A673 (cell line): ENCODE results near the gene AWAT1. TPM values are rescaled to one million over a fixed set of nuclear protein-coding genes. Genes with fewer than 3 reads are reported as not detected.
"Not testable (repeated sequence)": the region's sequence is repeated elsewhere in the genome, so short reads cannot be mapped to it uniquely, and the experiment has no call there.

Experiments used
- BruUV-seq: library from RNA; stranded (reverse); fragments of 400-500 nt; replicated peaks from 2 replicates; lab custom pipeline; 2021; lab: Mats Ljungman, UMichigan
- CTCF ChIA-PET: fragments of 300-600 bp; sonication (Branson Sonifier 250); formaldehyde crosslinking; loops from one replicate; lab custom pipeline; 2022; ENCODE audit warnings: antibody characterized with exemption; lab: Charles Lee
- POLR2A ChIA-PET: fragments of 300-600 bp; sonication (Branson Sonifier 250); formaldehyde crosslinking; loops from one replicate; lab custom pipeline; 2022; ENCODE audit warnings: antibody characterized with exemption; ENCODE audit not compliant: low non-redundant PET; lab: Charles Lee
- DNase-seq: peaks from one replicate; pipeline ENCODE4 v3.0.0-alpha.2; 2015; ENCODE audit warnings: low spot score
- H3K27ac ChIP-seq: fragments of 200-600 bp; sonication (generic); 2 replicates; pipeline ENCODE4 v1.5.1; 2016; ENCODE audit warnings: mixed run types, low read depth, mild to moderate bottlenecking, mixed read lengths, antibody characterized with exemption, low read length; ENCODE audit not compliant: poor library complexity, severe bottlenecking
- H3K27me3 ChIP-seq: fragments of 200-600 bp; sonication (generic); replicated peaks from 2 replicates; pipeline ENCODE4 v1.6.1; 2017; ENCODE audit warnings: mixed run types, low read depth, mild to moderate bottlenecking, mixed read lengths, antibody characterized with exemption, low read length; ENCODE audit not compliant: insufficient read depth, poor library complexity
- H3K36me3 ChIP-seq: fragments of 200-600 bp; sonication (generic); 2 replicates; pipeline ENCODE4 v1.6.1; 2016; ENCODE audit warnings: mixed run types, mild to moderate bottlenecking, mixed read lengths, antibody characterized with exemption, low read length; ENCODE audit not compliant: insufficient read depth, poor library complexity, severe bottlenecking
- H3K4me1 ChIP-seq: fragments of 200-600 bp; sonication (generic); 2 replicates; pipeline ENCODE4 v1.6.1; 2017; ENCODE audit warnings: mixed run types, mild to moderate bottlenecking, mixed read lengths, antibody characterized with exemption, low read length; ENCODE audit not compliant: insufficient read depth, poor library complexity, severe bottlenecking
- H3K4me3 ChIP-seq: fragments of 200-600 bp; sonication (generic); 2 replicates; pipeline ENCODE4 v1.5.1; 2016; ENCODE audit warnings: low read depth, mixed run types, mild to moderate bottlenecking, mixed read lengths, low read length; ENCODE audit not compliant: poor library complexity, severe bottlenecking
- H3K9me3 ChIP-seq: fragments of 200-600 bp; sonication (generic); 2 replicates; pipeline ENCODE4 v1.6.1; 2016; ENCODE audit warnings: mixed run types, low read depth, mild to moderate bottlenecking, mixed read lengths, antibody characterized with exemption, low read length; ENCODE audit not compliant: poor library complexity, severe bottlenecking
- CTCF ChIP-seq: fragments of 300-800, 200-600 bp; sonication (generic); conservative IDR thresholded peaks from 2 replicates; pipeline ENCODE4 v1.5.1; 2017; ENCODE audit warnings: low read depth, mild to moderate bottlenecking, antibody characterized with exemption, low read length, moderate library complexity, mixed read lengths
- EZH2 ChIP-seq: fragments of 200-600 bp; sonication (generic); IDR thresholded peaks from 2 replicates; pipeline ENCODE4 v1.6.1; 2017; ENCODE audit warnings: borderline replicate concordance, low read depth, mild to moderate bottlenecking, mixed read lengths, antibody characterized with exemption, low read length; ENCODE audit not compliant: poor library complexity, severe bottlenecking
- intact Hi-C: fragments of 100-400 bp; cut with micrococcal nuclease; formaldehyde crosslinking; loops from one replicate; pipeline ENCODE4 v1.10.0; 2022; ENCODE audit not compliant: unreplicated experiment
- total RNA-seq: library from RNA; stranded (reverse); gene quantifications from 2 replicates; pipeline ENCODE4 v1.2.3, GENCODE V29; 2021

The AWAT1 gene
- total RNA-seq, 1 experiment from 2014 or later: not detected

- ChIA-PET POLR2A (interaction anchor here (0.6 kb wide), 1 partner anchor 48 kb away, joined by 3 read pairs; no protein-coding TSS in a partner anchor), CTCF (no interaction called here)
- no peak overlapping the region for H3K27ac ChIP-seq
- TF ChIP-seq EZH2 (no peak), CTCF (no peak)
- no peaks in the 10 kb centered on the region for H3K9me3 ChIP-seq
- BruUV-seq: no TSS peak
- intact Hi-C loops: no loop called here
- DNase-seq: no peak
- no peak overlapping the region for H3K4me3 ChIP-seq
- H3K4me1 ChIP-seq: no peaks in the 10 kb centered on the region
- peaks cover 5% of the 10 kb centered on the region for H3K27me3 ChIP-seq
- H3K36me3 ChIP-seq: no peaks in the 10 kb centered on the region
Observed at GRCh38 chrX:70240751-70241150, 6.3 kb downstream of the AWAT1 start.

- H3K27me3 ChIP-seq: peaks cover 5% of the 10 kb centered on the region
- H3K27ac ChIP-seq: no peak overlapping the region
- TF ChIP-seq EZH2 (no peak), CTCF (no peak)
- H3K4me1 ChIP-seq: no peaks in the 10 kb centered on the region
- no peak overlapping the region for H3K4me3 ChIP-seq
- CTCF ChIA-PET: no interaction called here
- H3K36me3 ChIP-seq: no peaks in the 10 kb centered on the region
- DNase-seq: no peak
- no peaks in the 10 kb centered on the region for H3K9me3 ChIP-seq
- intact Hi-C loops: no loop called here
- no TSS peak for BruUV-seq
- POLR2A ChIA-PET: interaction anchor here (0.6 kb wide), 1 partner anchor 47 kb away, joined by 3 read pairs; no protein-coding TSS in a partner anchor
Observed at GRCh38 chrX:70241501-70241900, 7.0 kb downstream of the AWAT1 start.

GRCh38 chrX:70243601-70244000, 9.1 kb downstream of the AWAT1 start:
- H3K36me3 ChIP-seq, CTCF ChIA-PET, intact Hi-C loops, POLR2A ChIA-PET, H3K4me1 ChIP-seq, H3K27ac ChIP-seq, H3K27me3 ChIP-seq, DNase-seq, H3K4me3 ChIP-seq, H3K9me3 ChIP-seq, BruUV-seq: not testable (repeated sequence)

- POLR2A ChIA-PET: no interaction called here
- no peaks in the 10 kb centered on the region for H3K9me3 ChIP-seq
- intact Hi-C loops: no loop called here
- BruUV-seq: no TSS peak
- no peak overlapping the region for H3K4me3 ChIP-seq
- no peaks in the 10 kb centered on the region for H3K36me3 ChIP-seq
- no peak overlapping the region for H3K27ac ChIP-seq
- no peak for DNase-seq
- peaks cover 5% of the 10 kb centered on the region for H3K27me3 ChIP-seq
- TF ChIP-seq EZH2 (no peak), CTCF (no peak)
- H3K4me1 ChIP-seq: no peaks in the 10 kb centered on the region
- CTCF ChIA-PET: no interaction called here
Observed at GRCh38 chrX:70244881-70245280, 10.4 kb downstream of the AWAT1 start.
